OCI-LY3 (cell line): ENCODE measurements around the gene SRGAP2B.
"Not testable (repeated sequence)": the region's sequence is repeated elsewhere in the genome, so short reads cannot be mapped to it uniquely, and the experiment has no call there.

Experiments
- EZH2phosphoT487 ChIP-seq: fragments of 200-600 bp; shearing (Covaris generic); IDR thresholded peaks from 2 replicates; pipeline ENCODE4 v1.6.1; 2018; ENCODE audit warnings: antibody characterized with exemption, mixed run types, low read depth
- TF ChIP-seq, protein P1 (sequence below): fragments of 200-600, 300-600 bp; sonication (generic); IDR thresholded peaks from 2 replicates; pipeline ENCODE4 v1.5.1; 2014; ENCODE audit warnings: antibody characterized with exemption, low read length, low read depth

- TF ChIP-seq, protein P1, sequence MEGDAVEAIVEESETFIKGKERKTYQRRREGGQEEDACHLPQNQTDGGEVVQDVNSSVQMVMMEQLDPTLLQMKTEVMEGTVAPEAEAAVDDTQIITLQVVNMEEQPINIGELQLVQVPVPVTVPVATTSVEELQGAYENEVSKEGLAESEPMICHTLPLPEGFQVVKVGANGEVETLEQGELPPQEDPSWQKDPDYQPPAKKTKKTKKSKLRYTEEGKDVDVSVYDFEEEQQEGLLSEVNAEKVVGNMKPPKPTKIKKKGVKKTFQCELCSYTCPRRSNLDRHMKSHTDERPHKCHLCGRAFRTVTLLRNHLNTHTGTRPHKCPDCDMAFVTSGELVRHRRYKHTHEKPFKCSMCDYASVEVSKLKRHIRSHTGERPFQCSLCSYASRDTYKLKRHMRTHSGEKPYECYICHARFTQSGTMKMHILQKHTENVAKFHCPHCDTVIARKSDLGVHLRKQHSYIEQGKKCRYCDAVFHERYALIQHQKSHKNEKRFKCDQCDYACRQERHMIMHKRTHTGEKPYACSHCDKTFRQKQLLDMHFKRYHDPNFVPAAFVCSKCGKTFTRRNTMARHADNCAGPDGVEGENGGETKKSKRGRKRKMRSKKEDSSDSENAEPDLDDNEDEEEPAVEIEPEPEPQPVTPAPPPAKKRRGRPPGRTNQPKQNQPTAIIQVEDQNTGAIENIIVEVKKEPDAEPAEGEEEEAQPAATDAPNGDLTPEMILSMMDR, result not testable (repeated sequence)
- not testable (repeated sequence) for TF ChIP-seq EZH2phosphoT487
These were observed 90.0 kb downstream of the SRGAP2B start for GRCh38 chr1:145005142-145005541.
